PFSK-1 (cell line): Measurements from ENCODE around the gene CNOT4.

Experiments used
- FOXP2 ChIP-seq: optimal IDR thresholded peaks from 2 replicates; pipeline ENCODE3; 2011; ENCODE audit warnings: borderline replicate concordance, control low read depth, inconsistent platforms; ENCODE audit not compliant: insufficient read depth; ENCODE audit errors: extremely low read length, extremely low read depth
- POLR2AphosphoS5 ChIP-seq: IDR thresholded peaks from 2 replicates; pipeline ENCODE4 v1.6.1; 2012; ENCODE audit warnings: low read depth, mild to moderate bottlenecking, control low read depth, low read length, moderate library complexity
- TAF1 ChIP-seq: IDR thresholded peaks from 2 replicates; pipeline ENCODE4 v1.6.1; 2012; ENCODE audit warnings: low read length, control low read depth, borderline replicate concordance; ENCODE audit not compliant: insufficient read depth

- TF ChIP-seq POLR2AphosphoS5 (no peak), TAF1 (no peak), FOXP2 (no peak)
Measured at GRCh38 chr7:135380351-135380750, 129.6 kb downstream of the CNOT4 start.
